ENCODE measurements around the gene ATF6B.
"Not testable (repeated sequence)": the region's sequence is repeated elsewhere in the genome, so short reads cannot be mapped to it uniquely, and the experiment has no call there.

ATF6B gene

GRCh38 chr6:32154514-32155161 lies 26.6 kb upstream of the ATF6B start:
- in situ Hi-C loops (cut with HindIII; ENCODE audit: low sequenced_read_pairs) = no loop called here

DNA sequence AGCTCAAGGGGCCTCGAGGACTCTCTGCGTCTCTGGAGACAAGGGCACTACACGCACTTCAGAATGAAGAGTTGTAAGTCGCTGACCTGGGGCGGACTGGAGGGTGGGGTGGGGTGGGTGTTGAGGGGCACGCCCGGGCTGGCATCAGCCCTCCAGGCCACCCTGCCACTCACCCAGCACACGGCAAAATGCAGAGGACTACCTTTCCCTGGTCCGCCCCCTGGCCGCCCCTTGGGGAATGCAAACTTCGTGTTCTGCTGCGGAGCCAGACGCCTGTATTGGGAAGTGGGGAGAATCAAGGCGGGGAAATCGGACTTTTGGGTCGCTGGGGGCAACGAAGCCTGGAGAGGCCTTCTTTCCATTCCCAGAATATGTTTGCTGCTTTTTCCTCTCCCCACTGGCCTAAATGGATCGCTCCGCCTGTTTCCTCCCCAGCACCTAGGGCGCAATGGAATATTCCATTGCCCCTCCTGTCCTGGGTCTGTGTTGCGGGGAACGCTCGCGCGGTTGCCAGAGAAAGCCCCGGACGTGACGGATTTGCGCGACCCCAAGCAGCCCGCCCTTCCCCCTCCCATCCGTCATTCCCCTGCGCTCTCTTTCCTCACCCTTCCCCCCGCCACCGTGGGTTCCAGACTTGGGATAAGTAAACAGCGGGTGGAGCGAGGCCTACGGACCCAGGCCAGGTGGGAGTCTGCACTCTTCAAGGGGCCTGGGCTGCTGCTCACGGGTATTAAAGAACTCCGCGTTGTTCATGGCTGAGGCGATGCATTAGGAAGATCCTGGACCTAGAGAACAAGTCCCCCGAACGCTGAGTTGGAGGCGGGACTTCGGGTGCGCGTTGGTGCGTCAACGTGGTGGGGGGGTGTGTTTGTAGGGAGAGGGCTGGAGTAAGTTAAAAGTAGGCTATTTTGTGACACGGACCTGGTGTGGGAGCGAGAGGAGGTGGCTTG lies 25.8 kb upstream of the ATF6B start, which contains the start of gene PPT2:
TSS of gene PPT2 (plus strand) at position 578 of the 950 bp plus-strand sequence. CDS start 454 bp downstream, outside the sequence.
- in situ Hi-C loops (cut with HindIII; ENCODE audit: low sequenced_read_pairs) = no loop called here

DNA sequence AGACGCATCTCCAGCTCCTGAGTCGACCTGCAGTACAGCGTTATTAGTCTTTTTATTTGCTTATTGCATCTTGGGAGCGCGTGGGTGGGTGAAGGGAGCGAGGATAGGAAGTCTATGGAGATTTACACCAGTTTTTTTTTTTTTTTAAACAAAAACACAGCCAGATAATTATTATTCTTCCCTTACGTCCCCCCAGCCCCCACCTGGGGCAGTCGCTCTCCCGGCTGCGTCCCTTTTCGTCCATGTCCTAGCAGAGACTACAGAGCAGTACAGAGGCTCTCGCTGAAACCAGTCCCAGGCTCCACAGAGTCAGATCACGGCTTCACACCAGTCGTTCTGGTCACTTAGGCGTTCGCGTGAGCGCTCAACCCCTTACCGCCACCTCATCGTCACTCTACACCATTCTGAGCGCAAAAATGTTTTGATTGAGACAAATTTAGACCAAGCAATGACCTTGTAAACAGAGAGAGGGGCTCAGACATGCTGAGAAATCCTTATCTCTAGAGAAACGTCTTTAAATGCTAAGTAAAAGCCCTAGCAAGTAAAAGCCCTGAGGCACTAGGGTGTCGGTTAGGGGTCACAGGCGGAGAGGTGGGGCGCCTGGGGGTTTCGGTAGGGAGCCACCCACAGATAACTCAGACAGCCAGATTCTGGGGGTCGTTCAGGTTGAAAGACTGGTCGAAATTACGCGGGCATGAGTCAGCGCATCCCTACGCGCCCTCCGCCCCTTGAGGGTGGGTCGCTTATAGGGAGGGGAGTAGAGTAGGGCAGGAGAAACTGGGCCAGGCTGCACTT lies 24.9 kb upstream of the ATF6B start:
- in situ Hi-C loops (cut with HindIII; ENCODE audit: low sequenced_read_pairs) = no loop called here

DNA sequence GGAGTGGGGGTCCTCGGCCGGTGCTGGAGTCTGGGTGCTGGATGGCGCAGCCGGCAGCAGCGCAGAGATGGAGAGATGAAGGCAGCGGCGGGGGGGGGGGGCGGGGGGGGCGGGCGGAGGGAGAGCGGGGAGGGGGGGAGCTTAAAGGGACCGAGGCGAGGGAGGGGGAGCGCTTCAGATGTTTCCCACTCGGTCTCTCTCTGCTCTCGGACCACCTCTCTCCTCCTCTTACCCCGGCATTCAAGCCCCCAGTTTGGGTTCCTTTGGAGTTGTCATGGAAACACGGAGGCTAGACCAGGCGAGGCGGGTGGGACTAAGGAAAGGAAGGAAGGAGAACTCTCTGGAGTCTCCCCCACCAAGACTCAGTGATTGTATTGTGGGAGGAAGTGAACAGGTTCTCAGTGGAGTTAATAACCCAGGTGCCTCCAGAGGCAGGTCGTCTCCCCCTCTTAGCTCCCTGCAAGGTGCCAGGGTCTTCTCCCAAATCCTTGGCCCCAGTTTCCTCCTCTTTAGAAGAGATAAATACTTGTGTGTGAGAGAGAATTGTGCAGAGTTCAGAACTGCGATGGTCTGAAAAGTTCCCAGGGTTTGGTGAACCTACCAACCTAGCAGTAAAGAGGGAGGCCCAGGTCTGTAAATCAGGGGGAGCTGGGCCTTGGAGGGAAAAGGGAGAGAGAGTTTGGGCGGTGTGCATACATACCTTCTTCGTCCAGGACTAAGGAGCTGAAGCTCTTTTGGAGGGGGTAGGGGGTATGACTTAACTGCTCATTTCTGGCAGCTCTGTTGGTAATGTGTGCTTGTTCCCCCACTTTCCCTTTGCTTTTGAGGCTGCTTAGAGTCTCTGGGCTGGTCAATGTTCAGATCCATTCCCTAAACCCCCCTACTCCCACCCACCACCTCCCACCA lies 24.1 kb upstream of the ATF6B start, which contains the start of gene PRRT1:
TSS of gene PRRT1 (minus strand) at position 77 of the 906 bp plus-strand sequence. CDS start 112 bp downstream, outside the sequence.
- in situ Hi-C loops (cut with HindIII; ENCODE audit: low sequenced_read_pairs) = no loop called here

DNA sequence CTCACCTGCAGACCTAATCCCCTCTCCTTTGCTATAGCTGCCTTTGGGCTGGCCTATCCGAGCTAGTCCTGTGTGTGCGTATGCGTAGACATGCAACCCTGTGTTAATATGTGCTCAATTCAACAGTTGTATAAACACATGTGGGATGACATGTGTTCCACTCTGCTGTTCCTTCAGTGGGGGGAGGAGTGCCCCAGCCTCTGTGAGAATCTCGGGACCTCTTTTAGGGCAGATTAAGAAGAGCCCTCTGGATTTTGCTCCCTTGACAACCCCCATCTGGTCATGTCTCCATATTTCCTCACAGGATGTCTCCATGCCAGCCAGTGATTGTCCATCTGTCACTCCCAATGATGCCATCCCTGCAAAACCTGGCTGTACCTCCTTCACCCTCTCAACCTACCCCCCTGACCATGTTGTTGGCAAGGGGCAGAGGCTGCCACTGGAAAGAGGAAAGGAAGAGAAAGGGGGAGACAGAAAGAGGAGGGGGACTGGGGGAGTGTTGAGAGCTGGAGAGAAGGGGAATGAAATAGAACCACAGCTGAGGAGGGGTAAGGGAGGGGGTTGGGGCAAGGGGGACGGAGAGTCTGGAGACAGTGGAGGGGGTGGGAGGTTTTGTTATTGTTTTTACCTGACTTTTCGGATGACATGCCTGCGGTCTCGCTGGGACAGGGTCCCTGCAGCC lies 23.3 kb upstream of the ATF6B start:
- in situ Hi-C loops (cut with HindIII; ENCODE audit: low sequenced_read_pairs) = no loop called here

- in situ Hi-C loops (cut with HindIII; ENCODE audit: low sequenced_read_pairs) = no loop called here
These were observed 22.2 kb upstream of the ATF6B start for GRCh38 chr6:32149932-32150870.

GRCh38 chr6:32149092-32149755 lies 21.2 kb upstream of the ATF6B start:
- in situ Hi-C loops (cut with HindIII; ENCODE audit: low sequenced_read_pairs) = no loop called here

DNA sequence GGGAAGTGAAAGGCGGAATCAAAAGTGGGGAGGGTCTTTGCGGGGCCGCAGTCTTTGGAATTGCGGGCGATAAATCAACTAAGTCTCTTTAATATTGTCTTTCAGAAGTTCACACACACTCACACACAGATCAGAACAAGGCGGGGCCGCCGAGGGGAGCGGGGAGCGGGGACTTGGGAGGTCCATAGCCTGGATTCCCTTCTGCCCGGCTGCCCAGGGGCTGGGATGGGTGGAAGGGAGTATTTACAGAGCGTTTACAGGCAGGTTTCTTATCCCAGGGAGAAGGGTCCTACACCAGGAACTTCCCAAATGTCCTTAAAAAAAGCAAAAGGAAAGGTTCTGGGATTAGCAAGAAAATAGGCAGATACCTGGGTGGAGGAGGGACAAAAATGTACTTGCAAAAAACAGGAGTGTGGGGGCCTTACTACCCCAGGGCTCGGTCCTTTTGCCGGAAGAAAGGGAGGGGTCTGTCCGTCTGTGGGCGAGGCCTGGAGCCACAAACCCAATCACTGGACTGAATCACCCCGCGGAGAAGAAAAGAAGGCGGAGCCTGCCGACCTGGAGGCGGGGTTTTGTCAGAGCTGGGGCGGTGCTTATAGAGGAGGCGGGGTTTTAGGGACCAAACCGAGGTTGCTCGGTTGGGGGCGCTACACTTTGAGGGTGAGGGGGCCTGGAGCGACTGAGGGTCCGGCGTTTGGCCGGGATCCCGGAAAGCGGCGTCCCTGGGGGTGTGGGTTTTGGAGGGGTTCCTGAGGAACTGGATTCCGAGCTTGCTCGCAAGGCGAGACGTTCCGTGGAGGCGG lies 20.4 kb upstream of the ATF6B start:
- in situ Hi-C loops (cut with HindIII; ENCODE audit: low sequenced_read_pairs) = no loop called here

- in situ Hi-C loops (cut with HindIII; ENCODE audit: low sequenced_read_pairs) = no loop called here
These were observed 19.5 kb upstream of the ATF6B start for GRCh38 chr6:32147401-32148132.

GRCh38 chr6:32146687-32147086 lies 18.6 kb upstream of the ATF6B start:
- in situ Hi-C loops (cut with HindIII; ENCODE audit: low sequenced_read_pairs) = no loop called here

DNA sequence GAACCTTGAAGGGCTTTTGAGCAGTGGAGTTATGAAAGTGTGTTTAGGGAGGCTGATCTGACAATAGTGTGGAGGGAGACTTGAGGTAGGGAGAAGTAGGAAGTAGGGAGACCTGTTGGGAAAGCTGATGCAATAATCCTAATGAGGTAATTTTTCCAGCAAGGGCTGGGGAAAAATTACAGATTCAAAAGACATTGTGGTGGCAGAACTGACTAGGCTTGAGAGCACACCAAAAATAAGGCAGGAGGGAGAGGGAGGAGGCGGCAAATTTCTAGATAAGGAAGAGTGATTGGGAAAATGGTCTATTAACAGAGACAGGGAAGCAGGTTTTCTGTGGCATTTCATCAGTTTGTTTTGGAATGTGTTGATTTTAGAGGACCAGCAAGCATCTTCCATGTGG lies 18.2 kb upstream of the ATF6B start:
- in situ Hi-C loops (cut with HindIII; ENCODE audit: low sequenced_read_pairs) = no loop called here

DNA sequence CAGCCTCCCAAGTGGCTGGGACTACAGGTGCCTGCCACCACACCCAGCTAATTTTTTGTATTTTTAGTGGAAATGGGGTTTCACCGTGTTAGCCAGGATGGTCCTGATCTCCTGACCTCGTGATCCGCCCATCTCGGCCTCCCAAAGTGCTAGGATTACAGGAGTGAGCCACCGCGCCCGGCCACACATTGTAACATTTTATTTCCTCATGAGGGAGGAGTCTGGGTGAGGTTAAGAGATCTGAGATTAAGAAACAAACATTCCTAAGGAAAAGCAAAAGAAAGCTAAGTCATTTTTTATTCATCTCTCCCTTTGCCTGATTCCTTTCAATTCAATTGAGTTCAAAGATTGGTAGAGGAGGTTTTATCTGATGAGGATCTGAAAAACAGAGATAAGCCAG lies 16.2 kb upstream of the ATF6B start:
- in situ Hi-C loops (cut with HindIII; ENCODE audit: low sequenced_read_pairs) = not testable (repeated sequence)

- in situ Hi-C loops (cut with HindIII; ENCODE audit: low sequenced_read_pairs) = no loop called here
These were observed 12.5 kb upstream of the ATF6B start for GRCh38 chr6:32140420-32141046.

DNA sequence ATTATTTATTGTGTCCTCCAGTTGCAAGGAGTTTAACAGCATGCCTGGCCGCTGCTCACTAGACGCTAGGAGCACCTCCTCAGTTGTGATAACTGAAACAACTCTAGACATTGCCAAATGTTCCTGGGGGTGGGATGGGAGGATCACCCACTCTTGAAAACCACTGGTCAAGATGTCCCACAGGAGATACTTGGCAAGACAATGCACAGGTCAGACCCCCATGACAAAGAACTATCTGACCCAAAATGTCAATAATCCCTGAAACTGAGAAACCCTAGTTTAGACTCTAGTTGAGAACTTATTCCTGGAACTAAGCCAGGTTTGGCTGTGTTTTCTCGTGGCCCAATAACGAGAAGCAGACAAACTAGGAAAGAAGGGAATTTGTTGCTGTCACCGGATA lies 11.5 kb upstream of the ATF6B start:
- in situ Hi-C loops (cut with HindIII; ENCODE audit: low sequenced_read_pairs) = no loop called here

- in situ Hi-C loops (cut with HindIII; ENCODE audit: low sequenced_read_pairs) = no loop called here
These were observed 9.4 kb upstream of the ATF6B start for GRCh38 chr6:32137454-32137853.

GRCh38 chr6:32133786-32134185 lies 5.7 kb upstream of the ATF6B start:
- in situ Hi-C loops (cut with HindIII; ENCODE audit: low sequenced_read_pairs) = no loop called here
